Measurements from ENCODE around the gene APC2.

GRCh38 chr19:1465191-1466016 is 15.5 kb downstream of the APC2 start:
- TF ChIP-seq NR3C1 (CRISPR knock-in tag; conservative IDR thresholded peaks at IDR 0.05; ENCODE audit: low read depth), result peak; percentile 80; the same call in 1 of the 2 replicates
- no peak for TF ChIP-seq CTCF (IDR thresholded peaks at IDR 0.05)
- TF ChIP-seq ZNF281 (CRISPR knock-in tag; IDR thresholded peaks at IDR 0.05), result no peak
- no peak for TF ChIP-seq SMAD4 (CRISPR knock-in tag; IDR thresholded peaks at IDR 0.05)
- no peak for TF ChIP-seq PRDM15 (CRISPR knock-in tag; IDR thresholded peaks at IDR 0.05)
- TF ChIP-seq HMGXB4 (CRISPR knock-in tag; IDR thresholded peaks at IDR 0.05), result peak; percentile 72; the same call in 1 of the 2 replicates
- no peak for TF ChIP-seq FOXP4 (CRISPR knock-in tag; IDR thresholded peaks at IDR 0.05)
- TF ChIP-seq MAX (CRISPR knock-in tag; IDR thresholded peaks at IDR 0.05), result peak; percentile 2; the same call in 1 of the 2 replicates
- TF ChIP-seq ETV6 (CRISPR knock-in tag; IDR thresholded peaks at IDR 0.05), result peak; percentile 82

Data from WTC11 (cell line).